WTC11 (cell line): ENCODE results near the gene EFCC1. TPM values are rescaled to one million over a fixed set of nuclear protein-coding genes. Genes with fewer than 3 reads are reported as not detected.

Experiments
- ATAC-seq: fragments of 200-7000 bp; cut with Tn5 transposase; 2 replicates; pipeline ENCODE4 v1.10.0; 2021; ENCODE audit warnings: mild to moderate bottlenecking, moderate library complexity
- CTCF ChIA-PET: fragments of 300-600 bp; sonication (Branson Sonifier 250); formaldehyde crosslinking; loops from one replicate; lab custom pipeline; 2021; ENCODE audit warnings: antibody characterized with exemption; lab: Charles Lee
- POLR2A ChIA-PET: fragments of 350-600 bp; sonication (Branson Sonifier 250); formaldehyde crosslinking; loops from one replicate; lab custom pipeline; 2021; ENCODE audit warnings: antibody characterized with exemption; lab: Charles Lee
- DNase-seq: peaks from one replicate; pipeline ENCODE4 v3.0.0; 2021; ENCODE audit warnings: low spot score
- H3K27ac Mint-ChIP-seq: 2 replicates; pipeline ENCODE4 v1.8.0; 2021; ENCODE audit warnings: mixed read lengths
- H3K27me3 Mint-ChIP-seq: 2 replicates; pipeline ENCODE4 v1.8.0; 2021; ENCODE audit warnings: low read depth, mild to moderate bottlenecking, moderate library complexity, mixed read lengths
- H3K36me3 Mint-ChIP-seq: 2 replicates; pipeline ENCODE4 v1.8.0; 2021; ENCODE audit warnings: mixed read lengths
- H3K4me1 Mint-ChIP-seq: 2 replicates; pipeline ENCODE4 v1.8.0; 2022; ENCODE audit warnings: mixed read lengths
- H3K4me3 Mint-ChIP-seq: 2 replicates; pipeline ENCODE4 v1.8.0; 2021; ENCODE audit warnings: mild to moderate bottlenecking, moderate library complexity, mixed read lengths
- H3K9me3 Mint-ChIP-seq: 2 replicates; pipeline ENCODE4 v1.8.0; 2021; ENCODE audit warnings: mixed read lengths
- AR ChIP-seq: fragments of 250-450 bp; sonication (Bioruptor Pico); IDR thresholded peaks from 2 replicates; pipeline ENCODE4 v1.9.0; 2021; ENCODE audit warnings: mild to moderate bottlenecking
- ARID4B ChIP-seq: sonication (generic); formaldehyde crosslinking; IDR thresholded peaks from 2 replicates; pipeline ENCODE4 v1.8.0; 2023; ENCODE audit warnings: missing genetic modification reagents, mild to moderate bottlenecking, borderline replicate concordance
- ATF2 ChIP-seq: sonication (generic); formaldehyde crosslinking; IDR thresholded peaks from 2 replicates; pipeline ENCODE4 v1.8.1; 2022; ENCODE audit warnings: low read depth, missing genetic modification reagents, borderline replicate concordance
- ATF3 ChIP-seq: sonication (generic); formaldehyde crosslinking; conservative IDR thresholded peaks from 2 replicates; pipeline ENCODE4 v1.8.1; 2022; ENCODE audit warnings: mild to moderate bottlenecking, missing genetic modification reagents
- CTCF ChIP-seq: fragments of 200-600 bp; IDR thresholded peaks from 2 replicates; pipeline ENCODE4 v1.8.0; 2022; ENCODE audit warnings: antibody characterized with exemption
- E2F5 ChIP-seq: sonication (generic); formaldehyde crosslinking; IDR thresholded peaks from 2 replicates; pipeline ENCODE4 v1.8.1; 2022; ENCODE audit warnings: mild to moderate bottlenecking, moderate library complexity, missing genetic modification reagents
- FOXP1 ChIP-seq: sonication (generic); formaldehyde crosslinking; IDR thresholded peaks from 2 replicates; pipeline ENCODE4 v1.8.0; 2022; ENCODE audit warnings: missing genetic modification reagents, mild to moderate bottlenecking, moderate library complexity, borderline replicate concordance
- GRHL2 ChIP-seq: fragments of 250-450 bp; sonication (Bioruptor Pico); IDR thresholded peaks from 2 replicates; pipeline ENCODE4 v1.8.0; 2022; ENCODE audit warnings: mild to moderate bottlenecking, moderate library complexity; ENCODE audit not compliant: insufficient replicate concordance, severe bottlenecking
- NFATC4 ChIP-seq: fragments of 250-450 bp; sonication (Bioruptor Pico); IDR thresholded peaks from 2 replicates; pipeline ENCODE4 v1.9.0; 2021; ENCODE audit warnings: mild to moderate bottlenecking
- NFE2L1 ChIP-seq: sonication (generic); formaldehyde crosslinking; IDR thresholded peaks from 2 replicates; pipeline ENCODE4 v1.8.1; 2023; ENCODE audit warnings: missing genetic modification reagents
- NR3C1 ChIP-seq: sonication (generic); formaldehyde crosslinking; conservative IDR thresholded peaks from 2 replicates; pipeline ENCODE4 v1.8.1; 2023; ENCODE audit warnings: low read depth, mild to moderate bottlenecking, missing genetic modification reagents
- SMAD3 ChIP-seq: sonication (generic); formaldehyde crosslinking; IDR thresholded peaks from 2 replicates; pipeline ENCODE4 v1.8.0; 2022; ENCODE audit warnings: missing genetic modification reagents, mild to moderate bottlenecking, borderline replicate concordance
- SP1 ChIP-seq: sonication (generic); formaldehyde crosslinking; conservative IDR thresholded peaks from 2 replicates; pipeline ENCODE4 v1.8.1; 2022; ENCODE audit warnings: missing genetic modification reagents
- ZBTB43 ChIP-seq: sonication (generic); formaldehyde crosslinking; IDR thresholded peaks from 2 replicates; pipeline ENCODE4 v1.8.1; 2023; ENCODE audit warnings: mild to moderate bottlenecking, missing genetic modification reagents
- ZNF138 ChIP-seq: sonication (generic); formaldehyde crosslinking; conservative IDR thresholded peaks from 2 replicates; pipeline ENCODE4 v1.8.1; 2022; ENCODE audit warnings: mild to moderate bottlenecking, moderate library complexity, missing genetic modification reagents
- ZNF219 ChIP-seq: sonication (generic); formaldehyde crosslinking; IDR thresholded peaks from 2 replicates; pipeline ENCODE4 v1.8.0; 2023; ENCODE audit warnings: missing genetic modification reagents, mild to moderate bottlenecking, borderline replicate concordance
- ZNF532 ChIP-seq: fragments of 250-450 bp; sonication (Bioruptor Pico); IDR thresholded peaks from 2 replicates; pipeline ENCODE4 v1.9.0; 2021; ENCODE audit warnings: mild to moderate bottlenecking, borderline replicate concordance
- total RNA-seq: library from RNA; stranded (reverse); gene quantifications from 3 replicates; pipeline ENCODE4 v1.2.3, GENCODE V29; 2021

The EFCC1 gene
- total RNA-seq, 1 experiment from 2014 or later = 0.31 TPM

- no peak overlapping the region for H3K27ac Mint-ChIP-seq
- peaks cover 5% of the 10 kb centered on the region; the same call in 1 of the 2 replicates for H3K4me1 Mint-ChIP-seq
- peaks cover 53% of the 10 kb centered on the region for H3K27me3 Mint-ChIP-seq
- H3K9me3 Mint-ChIP-seq = peaks cover 6% of the 10 kb centered on the region; the same call in 1 of the 2 replicates
- ChIA-PET POLR2A (interaction anchor here (0.6 kb wide), 1 partner anchor 370 kb away, joined by 5 read pairs; no protein-coding TSS in a partner anchor), CTCF (interaction anchor here (1.0 to 5.7 kb wide), 7 partner anchors 10 to 96 kb away, joined by 3 to 25 read pairs (median 5); partner anchors contain the start of gene RAB43)
- no peak overlapping the region for H3K4me3 Mint-ChIP-seq
- no peaks in the 10 kb centered on the region for H3K36me3 Mint-ChIP-seq
- DNase-seq = no peak
- ATAC-seq = no peak
- TF ChIP-seq NFE2L1 (CRISPR knock-in tag) (no peak), SMAD3 (CRISPR knock-in tag) (no peak), SP1 (CRISPR knock-in tag) (no peak), FOXP1 (CRISPR knock-in tag) (no peak), ZBTB43 (no peak), ZNF138 (CRISPR knock-in tag) (no peak), NFATC4 (no peak), CTCF (no peak), ATF3 (CRISPR knock-in tag) (no peak), ARID4B (CRISPR knock-in tag) (no peak), AR (no peak), ZNF532 (CRISPR knock-in tag) (no peak), E2F5 (CRISPR knock-in tag) (no peak), GRHL2 (CRISPR knock-in tag) (no peak), ATF2 (CRISPR knock-in tag) (no peak), NR3C1 (CRISPR knock-in tag) (no peak), ZNF219 (CRISPR knock-in tag) (no peak)
Measured at GRCh38 chr3:129025691-129026435, 24.8 kb downstream of the EFCC1 start.
